Panc1 (cell line): Measurements from ENCODE around the gene PIGA. TPM values are rescaled to one million over a fixed set of nuclear protein-coding genes. Genes with fewer than 3 reads are reported as not detected.

ENCODE experiments used
- ATAC-seq: fragments of 200-7000 bp; cut with Tn5 transposase; 2 replicates; pipeline ENCODE4 v1.9.1; 2020; ENCODE audit warnings: mild to moderate bottlenecking, moderate library complexity
- BruUV-seq: library from RNA; stranded (reverse); fragments of 400-500 nt; replicated peaks from 2 replicates; lab custom pipeline; 2021; lab: Mats Ljungman, UMichigan
- CTCF ChIA-PET: fragments of 300-600 bp; sonication (Branson Sonifier 250); formaldehyde crosslinking; loops from one replicate; lab custom pipeline; 2022; ENCODE audit warnings: antibody characterized with exemption; lab: Charles Lee
- POLR2A ChIA-PET: fragments of 300-600 bp; sonication (Branson Sonifier 250); formaldehyde crosslinking; loops from one replicate; lab custom pipeline; 2022; ENCODE audit warnings: antibody characterized with exemption; lab: Charles Lee
- DNase-seq: peaks from one replicate; pipeline ENCODE4 v3.0.0-alpha.2; 2010; ENCODE audit warnings: low read depth, low spot score
- H3K27ac ChIP-seq: 2 replicates; pipeline ENCODE4 v1.5.1; 2011; ENCODE audit warnings: mild to moderate bottlenecking, low read length, inconsistent platforms
- H3K27me3 ChIP-seq: fragments of 200-500 bp; sonication (Bioruptor generic); 2 replicates; pipeline ENCODE4 v1.6.0; 2014; ENCODE audit warnings: low read length, inconsistent platforms; ENCODE audit not compliant: control insufficient read depth, insufficient read depth
- H3K36me3 ChIP-seq: fragments of 200-500 bp; sonication (Bioruptor generic); 2 replicates; pipeline ENCODE4 v1.5.1; 2014; ENCODE audit warnings: inconsistent platforms, mild to moderate bottlenecking, low read length, moderate library complexity; ENCODE audit not compliant: control insufficient read depth, insufficient read depth
- H3K4me1 ChIP-seq: 2 replicates; pipeline ENCODE4 v1.5.1; 2011; ENCODE audit warnings: inconsistent platforms, mild to moderate bottlenecking, low read length, moderate library complexity; ENCODE audit not compliant: control insufficient read depth, insufficient read depth
- H3K4me3 ChIP-seq, 2 experiments: 2 replicates each; pipeline ENCODE4 v1.5.1; 2011 to 2012; ENCODE audit warnings: low read depth in 2 of 2, low read length in 2 of 2, mild to moderate bottlenecking in 2 of 2, inconsistent platforms in 1 of 2, moderate library complexity in 1 of 2
- H3K9me3 ChIP-seq: fragments of 200-500 bp; sonication (Bioruptor generic); 2 replicates; pipeline ENCODE4 v1.5.1; 2014; ENCODE audit warnings: low read depth, mild to moderate bottlenecking, inconsistent platforms, low read length, moderate library complexity; ENCODE audit not compliant: control insufficient read depth, insufficient read depth
- POLR2AphosphoS5 ChIP-seq: IDR thresholded peaks from 2 replicates; pipeline ENCODE4 v1.6.1; 2012; ENCODE audit warnings: mild to moderate bottlenecking, low read depth, low read length, moderate library complexity
- SIN3A ChIP-seq: IDR thresholded peaks from 2 replicates; pipeline ENCODE4 v1.6.1; 2012; ENCODE audit warnings: low read depth, mild to moderate bottlenecking, low read length, moderate library complexity, borderline replicate concordance; ENCODE audit not compliant: insufficient read depth
- TCF7L2 ChIP-seq: IDR thresholded peaks from 2 replicates; pipeline ENCODE4 v1.6.1; 2011; ENCODE audit warnings: mild to moderate bottlenecking, low read depth, low read length, inconsistent platforms
- in situ Hi-C: cut with HindIII; loops from 2 replicates; pipeline ENCODE4 v1.10.0; 2016; ENCODE audit warnings: low sequenced_read_pairs, low pct_unique_long_range_greater_than_20kb
- intact Hi-C: fragments of 100-400 bp; cut with micrococcal nuclease; formaldehyde crosslinking; loops from one replicate; pipeline ENCODE4 v1.10.0; 2022; ENCODE audit not compliant: unreplicated experiment
- total RNA-seq: library from RNA; stranded (reverse); gene quantifications from one replicate; pipeline ENCODE4 v1.2.1, GENCODE V29; 2021; ENCODE audit not compliant: unreplicated experiment
- TF ChIP-seq, protein P1 (sequence below), 2 experiments: IDR thresholded peaks; 2 replicates each; pipeline ENCODE4 v1.6.1; 2011 to 2012; ENCODE audit warnings: low read depth in 2 of 2, control low read depth in 1 of 2, low read length in 1 of 2, mild to moderate bottlenecking in 1 of 2, moderate library complexity in 1 of 2; ENCODE audit not compliant: insufficient read depth in 1 of 2
- TF ChIP-seq, protein P2 (sequence below): fragments of 450-650 bp; IDR thresholded peaks from 2 replicates; pipeline ENCODE4 v1.5.1; 2017; ENCODE audit warnings: mild to moderate bottlenecking

PIGA gene
- total RNA-seq, 1 experiment from 2014 or later: 8.2 TPM

- ChIA-PET CTCF (interaction anchor here (0.6 kb wide), 1 partner anchor 40 kb away, joined by 4 read pairs; no protein-coding TSS in a partner anchor), POLR2A (no interaction called here)
- in situ Hi-C loops: no loop called here
- TF ChIP-seq SIN3A (no peak), TCF7L2 (no peak), POLR2AphosphoS5 (no peak)
- TF ChIP-seq, protein P1, sequence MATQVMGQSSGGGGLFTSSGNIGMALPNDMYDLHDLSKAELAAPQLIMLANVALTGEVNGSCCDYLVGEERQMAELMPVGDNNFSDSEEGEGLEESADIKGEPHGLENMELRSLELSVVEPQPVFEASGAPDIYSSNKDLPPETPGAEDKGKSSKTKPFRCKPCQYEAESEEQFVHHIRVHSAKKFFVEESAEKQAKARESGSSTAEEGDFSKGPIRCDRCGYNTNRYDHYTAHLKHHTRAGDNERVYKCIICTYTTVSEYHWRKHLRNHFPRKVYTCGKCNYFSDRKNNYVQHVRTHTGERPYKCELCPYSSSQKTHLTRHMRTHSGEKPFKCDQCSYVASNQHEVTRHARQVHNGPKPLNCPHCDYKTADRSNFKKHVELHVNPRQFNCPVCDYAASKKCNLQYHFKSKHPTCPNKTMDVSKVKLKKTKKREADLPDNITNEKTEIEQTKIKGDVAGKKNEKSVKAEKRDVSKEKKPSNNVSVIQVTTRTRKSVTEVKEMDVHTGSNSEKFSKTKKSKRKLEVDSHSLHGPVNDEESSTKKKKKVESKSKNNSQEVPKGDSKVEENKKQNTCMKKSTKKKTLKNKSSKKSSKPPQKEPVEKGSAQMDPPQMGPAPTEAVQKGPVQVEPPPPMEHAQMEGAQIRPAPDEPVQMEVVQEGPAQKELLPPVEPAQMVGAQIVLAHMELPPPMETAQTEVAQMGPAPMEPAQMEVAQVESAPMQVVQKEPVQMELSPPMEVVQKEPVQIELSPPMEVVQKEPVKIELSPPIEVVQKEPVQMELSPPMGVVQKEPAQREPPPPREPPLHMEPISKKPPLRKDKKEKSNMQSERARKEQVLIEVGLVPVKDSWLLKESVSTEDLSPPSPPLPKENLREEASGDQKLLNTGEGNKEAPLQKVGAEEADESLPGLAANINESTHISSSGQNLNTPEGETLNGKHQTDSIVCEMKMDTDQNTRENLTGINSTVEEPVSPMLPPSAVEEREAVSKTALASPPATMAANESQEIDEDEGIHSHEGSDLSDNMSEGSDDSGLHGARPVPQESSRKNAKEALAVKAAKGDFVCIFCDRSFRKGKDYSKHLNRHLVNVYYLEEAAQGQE (IDR thresholded peaks at IDR 0.05; ENCODE audit: insufficient read depth in 1 of 2, low read depth in 2 of 2, low read length in 1 of 2): no peak
- TF ChIP-seq, protein P2, sequence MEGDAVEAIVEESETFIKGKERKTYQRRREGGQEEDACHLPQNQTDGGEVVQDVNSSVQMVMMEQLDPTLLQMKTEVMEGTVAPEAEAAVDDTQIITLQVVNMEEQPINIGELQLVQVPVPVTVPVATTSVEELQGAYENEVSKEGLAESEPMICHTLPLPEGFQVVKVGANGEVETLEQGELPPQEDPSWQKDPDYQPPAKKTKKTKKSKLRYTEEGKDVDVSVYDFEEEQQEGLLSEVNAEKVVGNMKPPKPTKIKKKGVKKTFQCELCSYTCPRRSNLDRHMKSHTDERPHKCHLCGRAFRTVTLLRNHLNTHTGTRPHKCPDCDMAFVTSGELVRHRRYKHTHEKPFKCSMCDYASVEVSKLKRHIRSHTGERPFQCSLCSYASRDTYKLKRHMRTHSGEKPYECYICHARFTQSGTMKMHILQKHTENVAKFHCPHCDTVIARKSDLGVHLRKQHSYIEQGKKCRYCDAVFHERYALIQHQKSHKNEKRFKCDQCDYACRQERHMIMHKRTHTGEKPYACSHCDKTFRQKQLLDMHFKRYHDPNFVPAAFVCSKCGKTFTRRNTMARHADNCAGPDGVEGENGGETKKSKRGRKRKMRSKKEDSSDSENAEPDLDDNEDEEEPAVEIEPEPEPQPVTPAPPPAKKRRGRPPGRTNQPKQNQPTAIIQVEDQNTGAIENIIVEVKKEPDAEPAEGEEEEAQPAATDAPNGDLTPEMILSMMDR: no peak
- intact Hi-C loops: no loop called here
- H3K27me3 ChIP-seq: no peaks in the 10 kb centered on the region
- no peak overlapping the region for H3K27ac ChIP-seq
- BruUV-seq: no TSS peak
- ATAC-seq: no peak
- no peak overlapping the region for H3K4me3 ChIP-seq
- no peaks in the 10 kb centered on the region for H3K9me3 ChIP-seq
- DNase-seq: no peak
- H3K36me3 ChIP-seq: no peaks in the 10 kb centered on the region
- H3K4me1 ChIP-seq: no peaks in the 10 kb centered on the region
Measured at GRCh38 chrX:15359701-15360100, 24.4 kb upstream of the PIGA start.

- no peak for DNase-seq
- BruUV-seq: no TSS peak
- in situ Hi-C loops: no loop called here
- Histone ChIP-seq H3K9me3 (no peaks in the 10 kb centered on the region), H3K27me3 (no peaks in the 10 kb centered on the region), H3K36me3 (no peaks in the 10 kb centered on the region), H3K27ac (no peak overlapping the region), H3K4me3 (no peak overlapping the region), H3K4me1 (no peaks in the 10 kb centered on the region)
- intact Hi-C loops: no loop called here
- ChIA-PET POLR2A (no interaction called here), CTCF (no interaction called here)
- ATAC-seq: no peak
- TF ChIP-seq, protein P2: no peak
- no peak for TF ChIP-seq POLR2AphosphoS5
- no peak for TF ChIP-seq TCF7L2
- TF ChIP-seq, protein P1 (IDR thresholded peaks at IDR 0.05; ENCODE audit: insufficient read depth in 1 of 2, low read depth in 2 of 2, low read length in 1 of 2): no peak
- no peak for TF ChIP-seq SIN3A
Measured at GRCh38 chrX:15358533-15358932, 23.2 kb upstream of the PIGA start.
